NCI-H748 (cell line): ENCODE data around the gene STRA6.

ENCODE experiments used
- DNase-seq: peaks from one replicate; lab custom pipeline; 2025; ENCODE audit not compliant: unreplicated experiment; lab: John Stamatoyannopoulos, UW

Gene STRA6

GRCh38 chr15:74135041-74135565 lies 67.5 kb downstream of the STRA6 start:
- DNase-seq, result no peak

- DNase-seq, result no peak
These were observed 68.1 kb downstream of the STRA6 start for GRCh38 chr15:74134387-74135027.

GRCh38 chr15:74133694-74134386 lies 68.7 kb downstream of the STRA6 start:
- no peak for DNase-seq

DNA sequence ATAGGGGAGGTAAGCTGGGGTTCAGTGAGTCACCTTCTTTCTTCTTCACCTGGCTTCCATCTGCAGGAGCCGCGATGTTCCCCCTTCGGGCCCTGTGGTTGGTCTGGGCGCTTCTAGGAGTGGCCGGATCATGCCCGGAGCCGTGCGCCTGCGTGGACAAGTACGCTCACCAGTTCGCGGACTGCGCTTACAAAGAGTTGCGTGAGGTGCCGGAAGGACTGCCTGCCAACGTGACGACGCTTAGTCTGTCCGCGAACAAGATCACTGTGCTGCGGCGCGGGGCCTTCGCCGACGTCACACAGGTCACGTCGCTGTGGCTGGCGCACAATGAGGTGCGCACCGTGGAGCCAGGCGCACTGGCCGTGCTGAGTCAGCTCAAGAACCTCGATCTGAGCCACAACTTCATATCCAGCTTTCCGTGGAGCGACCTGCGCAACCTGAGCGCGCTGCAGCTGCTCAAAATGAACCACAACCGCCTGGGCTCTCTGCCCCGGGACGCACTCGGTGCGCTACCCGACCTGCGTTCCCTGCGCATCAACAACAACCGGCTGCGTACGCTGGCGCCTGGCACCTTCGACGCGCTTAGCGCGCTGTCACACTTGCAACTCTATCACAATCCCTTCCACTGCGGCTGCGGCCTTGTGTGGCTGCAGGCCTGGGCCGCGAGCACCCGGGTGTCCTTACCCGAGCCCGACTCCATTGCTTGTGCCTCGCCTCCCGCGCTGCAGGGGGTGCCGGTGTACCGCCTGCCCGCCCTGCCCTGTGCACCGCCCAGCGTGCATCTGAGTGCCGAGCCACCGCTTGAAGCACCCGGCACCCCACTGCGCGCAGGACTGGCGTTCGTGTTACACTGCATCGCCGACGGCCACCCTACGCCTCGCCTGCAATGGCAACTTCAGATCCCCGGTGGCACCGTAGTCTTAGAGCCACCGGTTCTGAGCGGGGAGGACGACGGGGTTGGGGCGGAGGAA lies 69.6 kb downstream of the STRA6 start:
- no peak for DNase-seq

DNA sequence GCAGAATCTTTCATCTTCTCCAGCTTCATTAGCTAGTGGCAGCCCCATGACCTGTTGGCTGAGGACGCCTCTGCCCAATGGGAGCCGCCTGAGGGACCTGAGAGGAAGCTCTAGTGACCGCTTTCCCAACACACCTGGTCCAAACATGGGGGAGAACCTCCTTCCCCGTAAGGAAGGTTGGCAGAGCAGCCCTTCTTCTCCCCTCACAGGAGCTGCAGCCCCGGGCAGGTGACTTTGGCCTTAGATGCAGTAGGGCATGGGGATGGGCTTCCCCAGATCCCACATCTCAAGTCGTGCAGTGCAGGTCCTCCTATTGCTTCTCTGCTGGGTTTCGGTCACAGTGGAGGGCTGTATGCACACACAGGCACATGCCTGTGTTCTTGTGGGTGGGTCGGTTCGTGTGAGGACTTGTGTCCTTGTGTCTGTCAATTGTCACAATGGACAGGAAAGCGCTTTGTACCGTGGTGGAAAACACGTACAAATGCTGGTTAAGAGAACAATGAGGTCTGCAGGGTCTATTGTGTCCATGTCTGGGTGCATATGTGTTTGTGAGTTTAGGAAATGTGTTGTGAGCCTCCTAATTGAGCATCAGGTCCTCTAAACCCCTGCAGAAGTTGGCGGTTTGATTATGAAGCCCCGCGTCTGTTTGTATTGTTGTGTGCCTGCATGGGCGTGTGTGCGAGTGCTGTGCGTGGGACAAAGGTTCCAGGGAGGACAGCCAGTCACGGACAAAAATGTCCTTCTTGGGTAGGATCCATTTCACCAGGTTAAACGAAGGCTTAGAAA lies 70.8 kb downstream of the STRA6 start:
- DNase-seq, result no peak

DNA sequence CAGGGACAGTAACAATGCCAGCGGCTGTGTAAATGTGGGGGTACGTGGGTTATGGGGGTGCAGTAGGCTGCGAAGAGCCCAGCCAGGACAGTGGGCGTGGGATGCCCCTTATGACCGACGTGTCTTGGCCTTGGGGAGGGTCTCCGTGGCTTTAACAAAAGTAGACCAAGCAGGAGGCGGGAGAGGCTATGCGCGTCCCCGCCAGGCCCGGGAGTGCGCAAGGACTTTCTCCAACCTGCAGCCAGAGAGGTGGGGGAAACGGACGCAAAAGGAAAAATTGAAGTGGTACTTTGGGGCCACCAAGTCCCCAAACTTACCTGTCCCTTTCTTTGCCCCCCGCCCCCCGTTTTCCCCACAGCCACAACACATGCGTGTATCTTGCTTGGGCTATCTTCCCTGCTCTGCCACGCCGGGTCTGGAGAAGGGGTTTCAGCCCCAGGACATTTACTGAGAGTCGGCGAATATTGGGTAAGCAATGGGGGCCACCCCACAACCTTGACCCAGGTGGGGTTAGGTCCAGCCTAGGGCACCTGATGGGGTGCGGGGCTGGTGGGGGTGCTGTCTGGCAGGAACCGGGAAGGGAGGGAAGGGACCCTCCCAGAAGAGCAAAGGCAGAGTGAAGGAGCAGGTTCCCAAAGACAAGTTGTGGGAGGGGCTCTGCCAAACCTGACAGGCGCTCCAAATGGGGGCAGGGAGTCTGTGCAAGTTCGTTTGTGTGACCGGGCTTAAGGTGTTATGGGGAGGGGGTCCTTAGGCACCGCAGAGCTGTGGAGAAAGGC lies 71.5 kb downstream of the STRA6 start:
- DNase-seq, result no peak

DNA sequence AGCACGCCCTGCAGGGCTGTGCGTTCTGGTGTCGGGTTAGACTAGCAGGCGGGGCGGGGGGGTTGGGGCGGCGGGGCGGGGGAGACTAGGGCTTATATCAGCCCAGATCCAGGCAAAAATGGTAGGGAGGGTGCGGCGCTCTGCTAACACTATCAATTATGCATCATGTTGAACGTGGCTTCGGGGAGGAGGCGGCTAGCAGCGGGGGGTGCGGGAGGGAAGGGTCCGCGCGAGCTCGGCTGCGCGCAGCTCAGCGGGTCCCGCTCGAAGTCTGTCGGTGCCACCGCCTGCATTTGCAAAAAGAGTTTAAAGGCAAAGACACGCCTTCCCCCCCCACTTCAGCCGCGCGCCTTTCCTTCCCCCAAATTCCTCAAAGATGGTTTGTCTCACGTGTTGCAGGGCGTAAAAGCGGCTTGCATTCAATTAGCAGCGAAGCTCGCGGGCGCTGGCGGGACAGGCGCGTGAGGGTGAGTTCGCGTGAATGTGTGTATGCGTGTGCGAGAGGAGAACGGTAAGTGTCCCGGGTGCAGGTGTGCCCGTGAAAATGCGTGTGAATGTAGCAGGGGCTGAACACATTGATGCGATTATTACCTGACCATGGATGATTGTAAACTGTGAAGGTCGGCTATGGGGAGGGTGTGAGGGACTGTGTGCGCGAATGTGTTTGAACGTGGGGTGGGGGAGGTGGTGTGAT lies 72.3 kb downstream of the STRA6 start, which contains the start of gene ISLR2:
Gene ISLR2, plus strand, starts transcription at position 432 of the 694 bp plus-strand sequence. CDS start 2,169 bp downstream, outside the sequence.
- DNase-seq, result peak; percentile 63

DNA sequence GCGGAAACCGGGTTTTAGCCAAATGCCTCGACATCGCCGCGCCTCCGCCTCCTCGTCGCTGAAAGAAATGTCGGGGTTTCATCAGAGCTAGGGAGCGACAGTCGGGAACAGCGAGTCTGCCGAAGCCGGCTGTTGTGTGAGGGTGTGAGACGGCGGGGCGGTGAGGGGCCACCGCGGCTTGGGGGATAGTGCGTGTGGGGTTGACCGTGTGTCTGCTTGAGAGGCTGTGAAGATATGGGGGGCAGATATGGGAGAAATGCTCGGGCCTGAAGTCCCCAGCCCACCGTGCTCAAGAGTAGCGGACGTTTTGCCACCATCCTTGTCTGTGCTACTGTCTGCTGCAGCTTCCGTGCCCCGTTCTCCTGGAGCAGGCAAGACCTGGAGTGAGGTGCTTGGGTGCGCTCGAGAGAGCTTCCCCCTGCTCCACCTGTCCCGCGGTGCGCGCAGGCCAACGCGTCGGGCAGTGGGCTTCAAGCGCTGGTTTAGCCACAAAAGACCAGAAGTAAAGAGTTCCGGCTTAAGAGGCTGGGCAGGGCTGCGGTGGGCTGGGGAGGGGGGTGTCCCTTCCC lies 72.9 kb downstream of the STRA6 start:
- DNase-seq, result peak; percentile 63
